ENCODE results near the gene OLR1.

- TF ChIP-seq POLR2A (IDR thresholded peaks at IDR 0.05) (no peak), POLR2AphosphoS5 (IDR thresholded peaks at IDR 0.05) (peak in 1 of 4 donors; percentile 27)
- TF ChIP-seq, protein P1, sequence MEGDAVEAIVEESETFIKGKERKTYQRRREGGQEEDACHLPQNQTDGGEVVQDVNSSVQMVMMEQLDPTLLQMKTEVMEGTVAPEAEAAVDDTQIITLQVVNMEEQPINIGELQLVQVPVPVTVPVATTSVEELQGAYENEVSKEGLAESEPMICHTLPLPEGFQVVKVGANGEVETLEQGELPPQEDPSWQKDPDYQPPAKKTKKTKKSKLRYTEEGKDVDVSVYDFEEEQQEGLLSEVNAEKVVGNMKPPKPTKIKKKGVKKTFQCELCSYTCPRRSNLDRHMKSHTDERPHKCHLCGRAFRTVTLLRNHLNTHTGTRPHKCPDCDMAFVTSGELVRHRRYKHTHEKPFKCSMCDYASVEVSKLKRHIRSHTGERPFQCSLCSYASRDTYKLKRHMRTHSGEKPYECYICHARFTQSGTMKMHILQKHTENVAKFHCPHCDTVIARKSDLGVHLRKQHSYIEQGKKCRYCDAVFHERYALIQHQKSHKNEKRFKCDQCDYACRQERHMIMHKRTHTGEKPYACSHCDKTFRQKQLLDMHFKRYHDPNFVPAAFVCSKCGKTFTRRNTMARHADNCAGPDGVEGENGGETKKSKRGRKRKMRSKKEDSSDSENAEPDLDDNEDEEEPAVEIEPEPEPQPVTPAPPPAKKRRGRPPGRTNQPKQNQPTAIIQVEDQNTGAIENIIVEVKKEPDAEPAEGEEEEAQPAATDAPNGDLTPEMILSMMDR (IDR thresholded peaks at IDR 0.05) = no peak
These were observed 17.7 kb upstream of the OLR1 start for GRCh38 chr12:10189653-10190052.
